GM12801 (cell line): ENCODE measurements around the gene NRDC.

ENCODE experiments used
- CTCF ChIP-seq: IDR thresholded peaks from one replicate; pipeline ENCODE4 v1.5.1; 2011; ENCODE audit warnings: control low read depth; ENCODE audit not compliant: insufficient read length; ENCODE audit errors: extremely low read depth

Gene NRDC

GRCh38 chr1:51877434-51878307, 856 bp downstream of the NRDC start:
- no peak for TF ChIP-seq CTCF

- TF ChIP-seq CTCF = no peak
Measured at GRCh38 chr1:51875836-51876235, 2.7 kb downstream of the NRDC start.

GRCh38 chr1:51875291-51875772, 3.2 kb downstream of the NRDC start:
- no peak for TF ChIP-seq CTCF

GRCh38 chr1:51871351-51871975, 7.1 kb downstream of the NRDC start:
- no peak for TF ChIP-seq CTCF

- TF ChIP-seq CTCF = no peak
Measured at GRCh38 chr1:51870603-51871350, 7.8 kb downstream of the NRDC start.

GRCh38 chr1:51867479-51868232, 10.9 kb downstream of the NRDC start:
- TF ChIP-seq CTCF = no peak
